GM10266 (cell line): ENCODE results near the gene ID2.

ENCODE experiments used
- DNase-seq: peaks from one replicate; pipeline ENCODE4 v3.0.0; 2012; ENCODE audit errors: extremely low spot score
- TF ChIP-seq, protein P1 (sequence below): IDR thresholded peaks from 2 replicates; pipeline ENCODE4 v1.5.1; 2012; ENCODE audit warnings: mild to moderate bottlenecking, low read depth; ENCODE audit not compliant: control insufficient read depth, insufficient read depth; ENCODE audit errors: missing control alignments

The ID2 gene

DNA sequence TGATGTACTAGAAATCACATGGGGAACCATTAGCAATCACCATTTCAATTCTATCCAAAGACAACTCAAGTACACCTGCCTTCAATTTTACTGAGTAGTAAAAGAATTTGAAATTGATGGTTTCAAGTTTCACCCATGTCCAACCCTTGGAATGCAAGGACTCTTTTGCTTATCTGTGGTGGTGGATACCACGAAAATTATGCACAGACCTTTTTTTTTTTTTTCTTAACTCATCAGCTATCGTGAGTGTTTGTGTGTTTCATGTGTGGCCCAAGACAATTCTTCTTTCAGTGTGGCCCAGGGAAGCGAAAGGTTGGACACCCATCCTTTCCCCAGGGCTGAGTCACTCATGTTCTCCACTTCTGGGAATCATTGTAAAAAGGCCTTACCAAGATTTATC is 23.1 kb downstream of the ID2 start:
- DNase-seq = no peak
- TF ChIP-seq, protein P1, sequence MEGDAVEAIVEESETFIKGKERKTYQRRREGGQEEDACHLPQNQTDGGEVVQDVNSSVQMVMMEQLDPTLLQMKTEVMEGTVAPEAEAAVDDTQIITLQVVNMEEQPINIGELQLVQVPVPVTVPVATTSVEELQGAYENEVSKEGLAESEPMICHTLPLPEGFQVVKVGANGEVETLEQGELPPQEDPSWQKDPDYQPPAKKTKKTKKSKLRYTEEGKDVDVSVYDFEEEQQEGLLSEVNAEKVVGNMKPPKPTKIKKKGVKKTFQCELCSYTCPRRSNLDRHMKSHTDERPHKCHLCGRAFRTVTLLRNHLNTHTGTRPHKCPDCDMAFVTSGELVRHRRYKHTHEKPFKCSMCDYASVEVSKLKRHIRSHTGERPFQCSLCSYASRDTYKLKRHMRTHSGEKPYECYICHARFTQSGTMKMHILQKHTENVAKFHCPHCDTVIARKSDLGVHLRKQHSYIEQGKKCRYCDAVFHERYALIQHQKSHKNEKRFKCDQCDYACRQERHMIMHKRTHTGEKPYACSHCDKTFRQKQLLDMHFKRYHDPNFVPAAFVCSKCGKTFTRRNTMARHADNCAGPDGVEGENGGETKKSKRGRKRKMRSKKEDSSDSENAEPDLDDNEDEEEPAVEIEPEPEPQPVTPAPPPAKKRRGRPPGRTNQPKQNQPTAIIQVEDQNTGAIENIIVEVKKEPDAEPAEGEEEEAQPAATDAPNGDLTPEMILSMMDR = no peak

DNA sequence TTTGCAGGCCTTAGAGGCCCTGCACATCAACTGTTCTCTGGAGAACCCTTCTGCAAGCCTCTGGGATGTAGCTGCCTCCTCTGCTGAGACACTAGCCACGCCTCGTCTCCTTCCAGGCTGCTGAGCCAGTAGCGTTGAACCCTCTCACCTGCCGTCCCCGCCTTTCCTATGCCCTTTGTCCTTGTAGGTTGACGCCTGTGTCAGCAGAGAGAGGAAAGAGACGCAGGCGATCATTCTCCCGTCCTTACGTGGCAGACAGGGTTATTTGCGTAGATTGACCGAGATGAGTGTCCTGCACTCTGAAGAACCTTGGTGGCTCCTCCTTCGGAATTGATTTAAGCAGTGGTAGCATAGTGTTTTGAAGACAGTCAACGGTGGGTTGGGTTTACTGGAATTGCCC is 27.8 kb downstream of the ID2 start:
- TF ChIP-seq, protein P1 = no peak
- no peak for DNase-seq

DNA sequence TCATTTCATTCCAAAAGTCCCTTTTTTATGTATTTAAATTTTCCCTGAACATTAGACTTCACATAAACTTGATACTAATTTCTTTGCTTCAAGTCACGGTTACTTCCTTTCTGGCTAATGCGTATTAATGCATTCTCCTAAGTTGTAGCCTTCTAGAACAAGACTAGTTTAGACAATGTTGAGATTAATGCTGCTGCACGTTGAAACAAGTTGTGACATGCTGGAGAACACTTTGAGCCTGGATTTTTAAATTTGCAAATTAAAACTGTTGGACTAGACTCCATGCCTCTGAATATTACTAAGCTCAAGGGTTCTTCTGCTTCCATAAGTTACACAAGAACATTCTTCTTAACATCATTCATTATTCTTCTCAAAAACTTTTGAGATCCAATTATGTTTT is 29.1 kb downstream of the ID2 start:
- TF ChIP-seq, protein P1 = no peak
- no peak for DNase-seq

DNA sequence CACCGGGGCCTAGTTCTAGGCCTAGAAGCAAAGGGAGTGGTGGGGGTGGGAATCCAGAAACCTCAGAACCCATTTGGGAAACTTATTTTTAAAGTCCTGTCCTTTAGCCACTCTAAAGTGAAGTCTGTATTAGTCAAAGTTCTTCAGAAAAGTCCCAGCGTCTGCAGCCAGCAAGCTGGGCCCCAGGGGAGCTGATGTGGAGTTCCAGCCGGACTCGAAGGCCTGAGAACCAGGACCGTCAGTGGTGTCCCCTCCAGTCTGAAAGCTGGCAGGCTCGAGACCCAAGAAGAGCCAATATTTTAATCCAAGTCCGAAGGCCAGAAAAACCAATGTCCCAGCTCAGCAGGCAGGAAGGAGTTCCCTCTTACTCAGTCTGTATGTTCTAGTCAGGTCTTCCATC is 32.4 kb downstream of the ID2 start:
- TF ChIP-seq, protein P1 = no peak

DNA sequence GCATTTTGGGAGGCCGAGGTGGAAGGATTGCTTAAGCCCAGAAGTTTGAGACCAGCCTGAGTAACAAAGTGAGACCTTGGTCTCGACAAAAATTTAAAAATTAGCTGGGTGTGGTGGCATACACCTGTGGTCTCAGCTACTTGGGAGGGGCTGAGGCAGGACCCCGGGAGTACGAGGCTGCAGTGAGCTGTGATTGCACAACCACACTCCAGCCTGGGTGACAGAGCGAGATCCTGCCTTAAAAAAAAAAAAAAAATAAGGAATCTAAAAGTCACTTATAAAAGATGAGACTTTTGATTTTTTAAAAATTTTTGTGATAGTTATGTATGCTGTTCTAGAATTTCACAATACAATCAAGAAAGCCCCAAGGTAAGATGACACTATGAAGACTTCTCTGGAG is 33.1 kb downstream of the ID2 start:
- no peak for DNase-seq
- TF ChIP-seq, protein P1 = no peak

More for the DNA sequence above, 32.4 kb downstream of the ID2 start:
- no peak for DNase-seq

DNA sequence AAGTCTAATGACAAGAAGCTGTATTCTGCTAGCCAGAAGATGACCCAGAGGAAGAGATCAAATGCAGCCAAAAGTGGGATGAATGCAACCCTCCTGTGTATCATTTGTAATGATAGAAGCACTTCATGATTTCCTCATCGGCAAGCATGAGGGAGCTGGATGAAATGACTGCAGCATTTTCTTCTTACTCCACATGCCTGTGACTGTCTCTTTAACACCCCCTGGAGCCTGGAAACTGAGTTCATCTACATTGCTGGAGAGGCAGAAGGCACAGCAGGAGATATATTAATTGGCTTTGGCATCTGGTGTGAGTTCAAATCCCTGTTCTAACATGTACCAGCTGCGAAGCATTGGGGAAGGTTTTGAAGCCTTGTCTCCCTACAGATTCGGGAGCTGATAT is 37.7 kb downstream of the ID2 start:
- TF ChIP-seq, protein P1 = no peak
- DNase-seq = no peak

DNA sequence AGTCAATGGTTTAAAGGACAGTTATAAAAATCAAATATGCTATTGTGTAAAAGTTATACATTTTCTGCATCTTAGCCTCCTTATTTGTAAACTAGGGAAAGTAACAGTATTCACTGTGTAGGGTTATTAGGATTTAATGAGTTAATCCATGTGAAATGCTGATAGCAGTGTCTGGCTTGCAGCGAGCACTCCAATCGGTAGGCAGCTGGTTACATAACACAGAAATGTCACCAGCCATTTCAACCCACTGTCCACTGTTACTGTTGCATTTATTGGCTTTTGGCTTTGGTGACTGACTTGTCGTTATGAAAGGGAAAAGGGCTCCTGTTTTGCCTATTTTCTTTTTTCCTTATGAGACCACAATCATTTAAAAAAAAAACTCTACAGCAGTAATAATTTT is 38.9 kb downstream of the ID2 start:
- DNase-seq = no peak

More for the DNA sequence above, 38.9 kb downstream of the ID2 start:
- TF ChIP-seq, protein P1 = no peak
